HFFc6 (cell line): ENCODE data around the gene ANO6. TPM values are rescaled to one million over a fixed set of nuclear protein-coding genes. Genes with fewer than 3 reads are reported as not detected.

Source experiments
- DNase-seq: peaks from one replicate; pipeline ENCODE4 v3.0.0-alpha.2; 2018
- H3K27ac Mint-ChIP-seq: 2 replicates; pipeline ENCODE4 v1.8.0; 2020; ENCODE audit warnings: mild to moderate bottlenecking, mixed read lengths
- H3K27me3 Mint-ChIP-seq: 2 replicates; pipeline ENCODE4 v1.8.0; 2021; ENCODE audit warnings: mild to moderate bottlenecking, moderate library complexity, mixed read lengths; ENCODE audit not compliant: insufficient read depth
- H3K36me3 Mint-ChIP-seq: 2 replicates; pipeline ENCODE4 v1.8.0; 2021; ENCODE audit warnings: low read depth, mixed read lengths
- H3K4me1 Mint-ChIP-seq: 2 replicates; pipeline ENCODE4 v1.8.0; 2020; ENCODE audit warnings: low read depth, mixed read lengths
- H3K4me3 Mint-ChIP-seq: 2 replicates; pipeline ENCODE4 v1.8.0; 2020; ENCODE audit warnings: mild to moderate bottlenecking, moderate library complexity, mixed read lengths
- H3K9me3 Mint-ChIP-seq: 2 replicates; pipeline ENCODE4 v1.8.0; 2020; ENCODE audit warnings: mild to moderate bottlenecking, mixed read lengths
- total RNA-seq, 6 experiments: library from RNA; stranded (reverse); fragmentation: NEBNext Ultra II Directional; extraction: Animal tissue kit (Norgen Biotek cat#: 25700); gene quantifications; 2 replicates in 1 of 6; 3 replicates in 5 of 6; pipeline ENCODE4 v1.2.3, GENCODE V29; 2021
- TF ChIP-seq, protein P1 (sequence below): fragments of 200-600 bp; sonication (generic); IDR thresholded peaks from 2 replicates; pipeline ENCODE4 v1.5.0; 2021; ENCODE audit warnings: antibody characterized with exemption, mild to moderate bottlenecking

Gene ANO6
- total RNA-seq, 6 experiments from 2014 or later, result 44.4 to 58.6 (median 53.3) TPM

DNA sequence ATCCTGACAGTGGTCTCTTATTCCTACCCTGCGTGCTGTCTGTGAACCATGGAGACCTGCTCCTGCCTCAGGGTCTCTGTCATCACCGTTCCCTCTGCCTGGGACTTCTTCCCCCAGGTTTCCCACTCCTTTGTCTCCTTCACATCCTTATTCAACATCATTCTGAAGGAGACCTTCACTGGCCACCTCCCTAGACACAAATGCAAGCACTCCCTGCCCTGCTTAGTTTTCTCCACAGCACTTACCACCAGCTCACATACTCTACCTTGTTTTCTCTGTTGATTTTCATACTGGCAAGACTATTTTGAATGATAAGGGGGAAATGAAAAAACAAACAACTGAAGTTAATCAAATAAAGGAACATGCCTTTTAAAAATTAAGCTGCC is 192.8 kb downstream of the ANO6 start:
- Mint-ChIP-seq H3K9me3 (no peaks in the 10 kb centered on the region), H3K4me3 (no peak overlapping the region), H3K4me1 (peaks cover 41% of the 10 kb centered on the region), H3K27ac (peak overlapping the region; percentile 86), H3K27me3 (no peaks in the 10 kb centered on the region; the same call in 1 of the 2 replicates), H3K36me3 (peaks cover 16% of the 10 kb centered on the region; the same call in 1 of the 2 replicates)
- no peak for DNase-seq
- TF ChIP-seq, protein P1, sequence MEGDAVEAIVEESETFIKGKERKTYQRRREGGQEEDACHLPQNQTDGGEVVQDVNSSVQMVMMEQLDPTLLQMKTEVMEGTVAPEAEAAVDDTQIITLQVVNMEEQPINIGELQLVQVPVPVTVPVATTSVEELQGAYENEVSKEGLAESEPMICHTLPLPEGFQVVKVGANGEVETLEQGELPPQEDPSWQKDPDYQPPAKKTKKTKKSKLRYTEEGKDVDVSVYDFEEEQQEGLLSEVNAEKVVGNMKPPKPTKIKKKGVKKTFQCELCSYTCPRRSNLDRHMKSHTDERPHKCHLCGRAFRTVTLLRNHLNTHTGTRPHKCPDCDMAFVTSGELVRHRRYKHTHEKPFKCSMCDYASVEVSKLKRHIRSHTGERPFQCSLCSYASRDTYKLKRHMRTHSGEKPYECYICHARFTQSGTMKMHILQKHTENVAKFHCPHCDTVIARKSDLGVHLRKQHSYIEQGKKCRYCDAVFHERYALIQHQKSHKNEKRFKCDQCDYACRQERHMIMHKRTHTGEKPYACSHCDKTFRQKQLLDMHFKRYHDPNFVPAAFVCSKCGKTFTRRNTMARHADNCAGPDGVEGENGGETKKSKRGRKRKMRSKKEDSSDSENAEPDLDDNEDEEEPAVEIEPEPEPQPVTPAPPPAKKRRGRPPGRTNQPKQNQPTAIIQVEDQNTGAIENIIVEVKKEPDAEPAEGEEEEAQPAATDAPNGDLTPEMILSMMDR, result no peak

DNA sequence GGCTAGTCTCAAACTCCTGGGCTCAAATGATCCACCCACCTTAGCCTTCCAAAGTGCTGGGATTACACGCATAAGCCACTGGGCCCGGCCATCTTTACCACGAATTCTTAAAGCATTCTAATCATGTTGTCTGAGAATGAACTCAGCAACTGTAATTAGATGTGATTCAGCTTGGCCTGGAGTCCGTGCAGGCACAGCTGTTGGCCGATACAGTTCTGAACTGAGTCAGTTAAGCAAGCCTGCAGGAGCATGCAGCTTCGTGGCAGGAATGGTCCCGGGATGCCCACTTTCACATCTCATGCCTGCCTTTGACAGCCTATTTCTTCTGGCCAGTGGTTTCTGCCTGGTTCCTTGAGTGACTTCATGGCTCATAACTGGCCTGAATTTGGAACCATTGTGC is 194.1 kb downstream of the ANO6 start:
- peak overlapping the region; percentile 86 for H3K27ac Mint-ChIP-seq
- H3K4me1 Mint-ChIP-seq, result peaks cover 41% of the 10 kb centered on the region
- peaks cover 22% of the 10 kb centered on the region for H3K36me3 Mint-ChIP-seq
- DNase-seq, result peak; percentile 90
- H3K4me3 Mint-ChIP-seq, result peak overlapping the region; percentile 48; the same call in 1 of the 2 replicates
- TF ChIP-seq, protein P1, result no peak
- no peaks in the 10 kb centered on the region for H3K9me3 Mint-ChIP-seq
- H3K27me3 Mint-ChIP-seq, result no peaks in the 10 kb centered on the region; the same call in 1 of the 2 replicates

DNA sequence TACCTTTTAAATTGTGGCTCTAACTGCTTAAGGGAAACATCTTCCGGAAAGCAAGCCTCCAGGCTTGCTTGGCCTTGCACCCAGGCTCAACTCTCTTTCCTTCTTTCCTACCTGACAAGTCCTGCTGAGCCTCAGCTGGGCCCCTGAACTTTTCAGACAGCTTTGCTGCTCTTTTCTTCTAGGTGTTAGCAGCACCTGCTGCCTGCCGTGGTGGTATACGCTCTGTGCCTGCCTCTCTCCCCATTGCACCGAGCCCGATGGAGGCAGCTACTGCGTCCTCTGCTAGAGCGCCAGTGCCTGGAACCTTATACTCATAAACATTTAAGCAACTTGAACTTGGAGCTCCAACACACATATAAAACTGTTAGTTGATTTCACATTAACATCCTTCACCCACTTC is 195.7 kb downstream of the ANO6 start:
- Mint-ChIP-seq H3K27me3 (no peaks in the 10 kb centered on the region; the same call in 1 of the 2 replicates), H3K4me3 (no peak overlapping the region), H3K9me3 (no peaks in the 10 kb centered on the region), H3K27ac (peak overlapping the region; percentile 42), H3K36me3 (peaks cover 25% of the 10 kb centered on the region), H3K4me1 (peaks cover 41% of the 10 kb centered on the region)
- DNase-seq, result no peak
- TF ChIP-seq, protein P1, result no peak

DNA sequence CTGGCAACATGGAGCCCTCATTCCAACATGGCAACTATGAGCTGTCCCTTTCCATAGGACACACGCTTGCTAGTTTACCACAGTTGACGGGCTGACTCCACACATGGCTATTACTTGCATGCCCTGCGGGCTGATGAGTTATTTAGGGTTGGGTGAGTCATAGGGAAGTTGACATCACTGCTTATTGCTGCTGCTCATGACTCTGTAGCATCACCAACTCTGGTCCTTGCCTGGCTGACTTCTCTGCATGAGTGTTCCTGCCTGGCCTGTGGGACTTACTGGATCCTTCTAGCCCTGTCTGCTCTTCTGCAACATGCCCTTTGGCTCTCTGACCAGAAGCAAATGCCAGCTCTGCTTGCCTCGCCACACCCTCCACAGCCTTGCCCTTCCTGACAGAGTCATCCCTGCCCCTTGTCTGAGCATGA is 199.5 kb downstream of the ANO6 start:
- H3K9me3 Mint-ChIP-seq, result no peaks in the 10 kb centered on the region
- peak; percentile 100 for DNase-seq
- H3K4me1 Mint-ChIP-seq, result peaks cover 20% of the 10 kb centered on the region
- TF ChIP-seq, protein P1, result no peak
- peak overlapping the region; percentile 98 for H3K27ac Mint-ChIP-seq
- H3K27me3 Mint-ChIP-seq, result no peaks in the 10 kb centered on the region; the same call in 1 of the 2 replicates
- H3K36me3 Mint-ChIP-seq, result peaks cover 30% of the 10 kb centered on the region
- peak overlapping the region; percentile 22 for H3K4me3 Mint-ChIP-seq

DNA sequence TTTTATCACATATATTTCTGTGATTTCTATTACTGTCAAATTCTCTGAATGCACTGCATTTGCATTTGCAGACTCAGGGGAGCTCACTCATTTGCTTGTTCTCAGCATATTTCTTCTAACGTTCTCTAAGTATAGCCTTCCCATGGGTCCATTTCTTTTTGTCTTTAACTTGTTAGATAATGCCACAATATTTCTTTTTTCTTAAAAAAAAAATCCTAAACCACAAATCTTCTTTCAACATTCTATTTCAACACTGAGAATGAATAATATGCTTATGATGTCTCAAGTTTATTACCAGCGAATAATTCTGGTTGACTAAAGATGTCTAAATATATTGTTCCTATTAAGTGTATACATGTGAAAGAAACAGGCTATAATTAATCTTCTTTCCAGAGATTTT is 200.2 kb downstream of the ANO6 start:
- H3K9me3 Mint-ChIP-seq, result no peaks in the 10 kb centered on the region
- H3K27ac Mint-ChIP-seq, result peak overlapping the region; percentile 98
- TF ChIP-seq, protein P1, result no peak
- H3K36me3 Mint-ChIP-seq, result peaks cover 33% of the 10 kb centered on the region
- H3K27me3 Mint-ChIP-seq, result no peaks in the 10 kb centered on the region; the same call in 1 of the 2 replicates
- H3K4me3 Mint-ChIP-seq, result no peak overlapping the region
- no peak for DNase-seq
- H3K4me1 Mint-ChIP-seq, result peaks cover 12% of the 10 kb centered on the region

DNA sequence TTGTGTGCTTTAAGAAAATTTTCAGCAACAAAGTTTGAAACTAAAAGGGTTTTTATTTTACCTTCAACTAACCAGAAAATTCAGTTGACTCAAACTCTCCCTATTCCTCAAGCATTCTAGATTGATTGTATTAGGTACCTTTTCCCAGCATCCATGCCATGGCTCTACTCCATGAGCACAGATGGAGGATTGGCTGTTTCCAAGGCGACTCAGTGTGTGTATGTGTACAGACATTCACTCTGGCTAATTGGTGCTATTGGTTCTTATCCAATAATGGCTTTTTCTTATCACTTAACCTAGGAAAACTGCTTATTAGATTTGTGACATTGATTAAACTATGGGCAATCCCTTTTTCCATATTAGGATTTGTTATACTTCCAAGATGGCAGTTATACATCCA is 202.6 kb downstream of the ANO6 start:
- peak overlapping the region; percentile 13; the same call in 1 of the 2 replicates for H3K27ac Mint-ChIP-seq
- H3K4me3 Mint-ChIP-seq, result no peak overlapping the region
- TF ChIP-seq, protein P1, result no peak
- DNase-seq, result no peak
- peaks cover 44% of the 10 kb centered on the region for H3K36me3 Mint-ChIP-seq
- H3K27me3 Mint-ChIP-seq, result no peaks in the 10 kb centered on the region; the same call in 1 of the 2 replicates
- H3K4me1 Mint-ChIP-seq, result peaks cover 7% of the 10 kb centered on the region
- H3K9me3 Mint-ChIP-seq, result no peaks in the 10 kb centered on the region
